NCI-H1436 (cell line): ENCODE data around the gene AXIN1.
"Not testable (repeated sequence)": the region's sequence is repeated elsewhere in the genome, so short reads cannot be mapped to it uniquely, and the experiment has no call there.

Experiments
- DNase-seq: peaks from one replicate; lab custom pipeline; 2025; lab: John Stamatoyannopoulos, UW

AXIN1 gene

GRCh38 chr16:281660-282255, 70.8 kb downstream of the AXIN1 start:
- DNase-seq, result no peak

GRCh38 chr16:280991-281659, 71.4 kb downstream of the AXIN1 start:
- no peak for DNase-seq

DNA sequence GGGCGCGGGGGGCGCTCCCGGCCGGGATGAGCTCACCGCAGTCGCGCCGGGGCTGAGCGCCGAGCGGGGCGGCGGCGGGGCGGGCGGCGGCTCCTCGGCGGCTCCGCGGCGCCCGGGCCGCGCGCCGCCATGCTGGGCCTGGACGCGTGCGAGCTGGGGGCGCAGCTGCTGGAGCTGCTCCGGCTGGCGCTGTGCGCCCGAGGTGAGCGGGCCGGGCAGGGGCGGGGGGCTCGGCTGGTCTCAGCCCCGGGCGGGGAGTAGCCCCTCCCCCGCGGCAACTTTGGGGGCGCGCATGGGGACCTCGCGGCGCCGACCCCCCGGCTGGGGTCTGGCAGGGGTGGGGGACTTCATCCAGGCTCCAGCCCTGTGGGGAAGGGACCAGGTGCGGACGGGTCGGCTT, 72.0 kb downstream of the AXIN1 start, which contains the start of gene ARHGDIG:
ARHGDIG (plus strand) TSS at position 40 of the 400 bp plus-strand sequence; CDS start at position 130, 90 bp downstream.
- DNase-seq, result no peak

DNA sequence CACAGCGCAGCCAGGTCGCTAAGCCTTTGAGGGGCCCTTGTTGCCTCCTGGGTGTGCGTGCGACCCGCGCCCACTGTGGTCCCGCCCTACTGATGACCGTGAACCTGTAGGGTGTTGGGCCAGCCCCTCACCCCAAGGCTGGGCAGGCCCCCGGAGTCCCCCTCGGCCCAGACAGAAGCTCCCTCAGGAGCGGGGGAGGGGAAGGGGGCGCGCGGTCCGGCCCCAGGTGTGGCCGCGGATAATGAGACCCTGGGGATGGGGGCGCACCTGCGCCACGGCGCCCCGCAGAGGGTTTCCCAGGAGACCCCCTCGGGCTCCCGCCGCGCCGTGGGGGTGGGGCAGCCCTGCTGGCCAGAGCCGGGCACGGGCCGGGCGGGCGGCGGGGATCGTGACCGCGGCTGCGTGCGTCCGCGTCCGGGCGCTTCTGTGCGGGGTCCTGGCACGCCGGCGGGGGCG, 72.5 kb downstream of the AXIN1 start:
- DNase-seq, result no peak

- no peak for DNase-seq
Observed at GRCh38 chr16:279531-279930, 73.0 kb downstream of the AXIN1 start.

DNA sequence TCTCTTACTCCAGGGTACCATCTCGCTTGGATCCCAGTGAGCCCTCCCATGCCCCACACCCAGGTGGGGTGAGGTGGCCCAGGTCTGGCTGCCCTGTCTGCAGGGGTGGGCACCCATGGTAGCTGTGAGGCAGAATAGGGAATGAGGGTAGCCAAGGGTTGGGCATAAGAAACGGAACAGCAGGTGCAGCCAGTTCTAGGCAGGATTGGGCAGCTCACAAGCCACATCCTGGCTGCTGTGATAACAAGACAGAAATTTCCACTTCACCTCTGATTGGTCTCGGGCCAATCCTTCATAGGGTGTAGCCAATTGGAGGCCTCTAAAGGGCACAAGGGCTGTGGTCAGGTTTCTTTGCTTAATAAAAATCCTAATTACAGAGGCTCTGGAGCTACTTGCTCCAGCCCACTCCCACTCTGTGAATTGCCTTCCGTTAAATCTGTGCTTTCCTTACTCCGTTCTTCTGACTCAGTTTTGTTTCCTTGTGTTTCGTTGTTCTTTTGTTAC, 73.6 kb downstream of the AXIN1 start:
- peak; percentile 65 for DNase-seq

GRCh38 chr16:276426-277077, 76.0 kb downstream of the AXIN1 start:
- DNase-seq, result no peak

DNA sequence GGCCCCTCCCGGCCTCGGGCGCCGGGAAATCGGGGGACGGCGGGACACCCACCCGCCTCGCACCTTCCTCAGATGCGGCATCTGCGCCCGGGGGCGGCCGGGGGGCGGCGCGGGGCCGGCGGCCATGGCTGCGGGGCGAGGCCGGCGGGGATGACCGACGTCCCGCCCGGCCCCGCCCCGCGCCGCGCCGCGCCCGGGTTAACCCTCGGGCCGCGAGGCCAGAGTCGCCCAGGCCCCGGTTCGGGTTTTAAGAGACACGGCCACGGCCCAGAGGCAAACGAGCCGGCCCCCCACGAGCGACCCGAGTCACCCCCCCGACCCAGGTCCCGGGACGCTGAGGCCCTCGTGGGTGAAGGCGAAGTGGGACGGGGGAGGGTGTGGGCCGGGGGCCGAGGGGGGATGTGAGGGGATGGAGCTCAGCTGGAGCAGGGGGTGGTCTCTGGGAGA, 76.7 kb downstream of the AXIN1 start, which contains the start of gene RGS11:
RGS11 (minus strand) TSS at position 159 of the 447 bp plus-strand sequence; CDS start at position 126, 33 bp downstream.
- no peak for DNase-seq

- DNase-seq, result no peak
Observed at GRCh38 chr16:275041-275641, 77.4 kb downstream of the AXIN1 start.

DNA sequence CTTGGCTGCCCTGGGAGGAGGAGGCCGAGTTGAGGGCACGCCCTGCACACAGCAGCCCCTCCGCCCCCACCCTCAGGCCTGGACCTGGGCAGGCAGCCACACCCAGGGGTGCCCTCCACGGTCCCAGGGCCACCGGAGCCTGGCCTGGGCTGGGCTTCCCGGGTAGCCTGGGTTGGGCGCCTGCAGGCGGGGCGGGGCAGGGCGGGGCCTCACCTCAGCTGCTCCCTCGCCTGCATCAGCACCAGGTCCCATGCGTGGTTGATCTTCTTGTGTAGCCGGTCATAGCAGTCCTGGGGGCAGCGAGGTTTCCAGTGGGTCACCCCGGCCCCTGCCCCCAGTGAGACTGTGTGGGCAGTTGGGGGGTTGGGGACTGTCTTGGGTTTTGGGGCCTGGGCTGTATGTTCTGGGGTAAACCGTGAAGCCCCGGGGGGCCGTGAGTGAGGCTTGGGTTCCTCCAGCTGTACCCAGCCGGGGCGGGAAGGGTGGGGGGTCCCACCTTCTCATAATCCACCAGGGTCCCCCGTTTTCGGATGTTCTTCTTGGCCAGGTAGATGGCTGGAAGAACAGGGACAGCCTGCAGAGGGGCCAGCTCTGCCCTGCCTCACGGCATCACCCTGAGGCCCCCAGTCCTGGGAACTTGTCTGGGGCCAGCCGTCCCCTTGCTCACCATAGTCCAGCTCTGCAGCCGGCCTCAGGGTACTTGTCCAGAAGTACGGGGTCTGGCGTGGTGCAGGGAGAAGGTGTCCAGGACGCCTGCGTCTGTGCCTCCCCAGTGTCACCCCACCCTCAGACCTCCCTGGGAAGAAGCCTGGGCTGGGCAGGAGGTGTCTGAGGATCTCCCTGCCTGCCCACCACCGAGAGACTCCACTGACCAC, 78.7 kb downstream of the AXIN1 start:
- no peak for DNase-seq

- no peak for DNase-seq
Observed at GRCh38 chr16:272633-273546, 79.6 kb downstream of the AXIN1 start.

GRCh38 chr16:270381-271255, 81.9 kb downstream of the AXIN1 start:
- no peak for DNase-seq

- DNase-seq, result no peak
Observed at GRCh38 chr16:269061-269796, 83.3 kb downstream of the AXIN1 start.

GRCh38 chr16:268141-269053, 84.1 kb downstream of the AXIN1 start:
- no peak for DNase-seq

GRCh38 chr16:267562-267961, 85.0 kb downstream of the AXIN1 start:
- not testable (repeated sequence) for DNase-seq

- DNase-seq, result no peak
Observed at GRCh38 chr16:266258-267164, 86.0 kb downstream of the AXIN1 start.
